Right lobe of liver (tissue), 4 donors: ENCODE measurements around the gene SEMA4D.

Experiments
- CTCF ChIP-seq, 4 donors: fragments of 200-600 bp in 3 of 4; fragments of 450-650 bp in 1 of 4; IDR thresholded peaks; one replicate each; pipeline versions ENCODE4 v1.5.1 to v1.8.0; 2016 to 2022; ENCODE audit warnings: antibody characterized with exemption in 4 of 4, mild to moderate bottlenecking in 2 of 4
- POLR2A ChIP-seq: fragments of 450-650 bp; IDR thresholded peaks from one replicate; pipeline ENCODE4 v1.6.1; 2017; ENCODE audit warnings: antibody characterized with exemption, mild to moderate bottlenecking
- donor health status: DM: no; HTN: no; CAD: no.
- donor health status: DM: no; HTN: no; CAD: no.
- donor health status: DM: no; HTN: yes; CAD: no.

GRCh38 chr9:89493181-89493580 lies 4.7 kb downstream of the SEMA4D start:
- TF ChIP-seq CTCF (IDR thresholded peaks at IDR 0.05) (no peak), POLR2A (no peak)
